Neuron (in vitro differentiated cells): ENCODE measurements around the gene OR8H3.
"Not testable (repeated sequence)": the region's sequence is repeated elsewhere in the genome, so short reads cannot be mapped to it uniquely, and the experiment has no call there.

Experiments used
- H2AFZ ChIP-seq: one replicate; pipeline ENCODE4 v1.6.1; 2013; ENCODE audit warnings: low read depth, mild to moderate bottlenecking, inconsistent platforms, low read length, moderate library complexity
- H3K27me3 ChIP-seq: one replicate; pipeline ENCODE4 v1.6.1; 2013; ENCODE audit warnings: low read length; ENCODE audit not compliant: insufficient read depth
- H3K36me3 ChIP-seq: one replicate; pipeline ENCODE4 v1.6.1; 2013; ENCODE audit warnings: low read length; ENCODE audit not compliant: insufficient read depth
- H3K4me1 ChIP-seq: one replicate; pipeline ENCODE4 v1.6.1; 2013; ENCODE audit warnings: low read length; ENCODE audit not compliant: insufficient read depth
- H3K4me3 ChIP-seq: 2 replicates; pipeline ENCODE4 v1.5.1; 2013; ENCODE audit warnings: mild to moderate bottlenecking, low read length, moderate library complexity
- H3K9me3 ChIP-seq: one replicate; pipeline ENCODE4 v1.6.1; 2013; ENCODE audit warnings: low read length

Gene OR8H3

GRCh38 chr11:56122073-56122472 is at the start of gene OR8H3:
Gene OR8H3, plus strand, starts transcription at chr11:56122373. Its CDS starts 0 bp downstream, at chr11:56122373.
- Histone ChIP-seq H3K27me3 (no peaks in the 10 kb centered on the region), H3K36me3 (no peaks in the 10 kb centered on the region), H3K9me3 (no peaks in the 10 kb centered on the region), H3K4me3 (no peak within 1 kb of the TSS), H2AFZ (no peak within 1 kb of the TSS), H3K4me1 (no peaks in the 10 kb centered on the region)

GRCh38 chr11:56089697-56090096 is 32.5 kb upstream of the OR8H3 start:
- Histone ChIP-seq H3K9me3 (no peaks in the 10 kb centered on the region), H3K27me3 (no peaks in the 10 kb centered on the region), H3K36me3 (no peaks in the 10 kb centered on the region), H3K4me1 (no peaks in the 10 kb centered on the region), H3K4me3 (no peak overlapping the region), H2AFZ (no peak overlapping the region)

GRCh38 chr11:56093008-56093407 is 29.2 kb upstream of the OR8H3 start, which contains the start of gene OR8I2:
Gene OR8I2, plus strand, starts transcription at chr11:56093308. Its CDS starts 0 bp downstream, at chr11:56093308.
- H3K9me3 ChIP-seq = no peaks in the 10 kb centered on the region

GRCh38 chr11:56103210-56103737 is 18.9 kb upstream of the OR8H3 start, which contains the start of gene OR8H2:
Gene OR8H2, plus strand, starts transcription at chr11:56103687. Its CDS starts 1,356 bp downstream, at chr11:56105043.
- Histone ChIP-seq H3K4me3 (no peak within 1 kb of the TSS), H3K9me3 (no peaks in the 10 kb centered on the region), H2AFZ (no peak within 1 kb of the TSS), H3K36me3 (no peaks in the 10 kb centered on the region), H3K27me3 (no peaks in the 10 kb centered on the region), H3K4me1 (no peaks in the 10 kb centered on the region)

More at GRCh38 chr11:56093008-56093407, 29.2 kb upstream of the OR8H3 start, which contains the start of gene OR8I2:
- H3K27me3 ChIP-seq = no peaks in the 10 kb centered on the region
- no peaks in the 10 kb centered on the region for H3K4me1 ChIP-seq
- no peak within 1 kb of the TSS for H2AFZ ChIP-seq
- no peaks in the 10 kb centered on the region for H3K36me3 ChIP-seq
- no peak within 1 kb of the TSS for H3K4me3 ChIP-seq

GRCh38 chr11:56140151-56140661 is 18.0 kb downstream of the OR8H3 start, which contains the start of gene OR8J3:
Gene OR8J3, minus strand, starts transcription at chr11:56140201. Its CDS starts 2,483 bp downstream, at chr11:56137718.
- H2AFZ ChIP-seq = no peak within 1 kb of the TSS
- H3K4me3 ChIP-seq = no peak within 1 kb of the TSS
- H3K9me3 ChIP-seq = no peaks in the 10 kb centered on the region
- H3K4me1 ChIP-seq = no peaks in the 10 kb centered on the region
- H3K27me3 ChIP-seq = no peaks in the 10 kb centered on the region
- H3K36me3 ChIP-seq = no peaks in the 10 kb centered on the region

- H3K27me3 ChIP-seq = not testable (repeated sequence)
Measured at GRCh38 chr11:56143681-56144080, 21.5 kb downstream of the OR8H3 start.

GRCh38 chr11:56151376-56151775 is 29.2 kb downstream of the OR8H3 start:
- no peak overlapping the region for H3K4me3 ChIP-seq

More at GRCh38 chr11:56143681-56144080, 21.5 kb downstream of the OR8H3 start:
- H3K9me3 ChIP-seq, H3K36me3 ChIP-seq, H3K4me1 ChIP-seq, H2AFZ ChIP-seq, H3K4me3 ChIP-seq: not testable (repeated sequence)

DNA sequence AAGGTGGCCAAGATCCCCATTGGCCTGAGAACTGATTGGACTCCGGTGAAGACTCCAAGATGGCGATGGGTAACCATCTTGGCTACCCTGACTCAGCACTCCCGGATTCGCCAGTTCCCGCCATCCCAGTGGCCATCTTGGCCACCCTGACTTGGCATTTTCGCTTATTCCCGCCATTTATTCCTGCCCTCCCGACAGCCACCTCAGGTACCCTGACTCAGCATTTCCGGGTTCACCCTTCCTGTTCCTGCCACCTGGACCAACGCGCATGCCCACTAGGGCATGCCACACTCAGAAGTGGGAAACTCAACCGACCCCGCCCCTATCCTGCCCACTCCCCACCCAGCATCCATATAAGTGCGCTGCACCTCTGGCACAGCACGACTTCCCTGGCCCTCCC is 30.2 kb downstream of the OR8H3 start:
- Histone ChIP-seq H3K4me1 (no peaks in the 10 kb centered on the region), H3K36me3 (no peaks in the 10 kb centered on the region), H2AFZ (no peak overlapping the region), H3K4me3 (no peak overlapping the region), H3K27me3 (no peaks in the 10 kb centered on the region), H3K9me3 (no peaks in the 10 kb centered on the region)

More at GRCh38 chr11:56151376-56151775, 29.2 kb downstream of the OR8H3 start:
- Histone ChIP-seq H3K36me3 (no peaks in the 10 kb centered on the region), H3K4me1 (no peaks in the 10 kb centered on the region), H3K9me3 (no peaks in the 10 kb centered on the region), H3K27me3 (no peaks in the 10 kb centered on the region), H2AFZ (no peak overlapping the region)

GRCh38 chr11:56160217-56160616 is 38.0 kb downstream of the OR8H3 start, which contains the start of gene OR8K5:
Gene OR8K5, minus strand, starts transcription at chr11:56160317. Its CDS starts 0 bp downstream, at chr11:56160317.
- H2AFZ ChIP-seq = no peak within 1 kb of the TSS
- H3K36me3 ChIP-seq = no peaks in the 10 kb centered on the region
- H3K4me1 ChIP-seq = no peaks in the 10 kb centered on the region
- no peaks in the 10 kb centered on the region for H3K9me3 ChIP-seq
- no peak within 1 kb of the TSS for H3K4me3 ChIP-seq
- H3K27me3 ChIP-seq = no peaks in the 10 kb centered on the region

DNA sequence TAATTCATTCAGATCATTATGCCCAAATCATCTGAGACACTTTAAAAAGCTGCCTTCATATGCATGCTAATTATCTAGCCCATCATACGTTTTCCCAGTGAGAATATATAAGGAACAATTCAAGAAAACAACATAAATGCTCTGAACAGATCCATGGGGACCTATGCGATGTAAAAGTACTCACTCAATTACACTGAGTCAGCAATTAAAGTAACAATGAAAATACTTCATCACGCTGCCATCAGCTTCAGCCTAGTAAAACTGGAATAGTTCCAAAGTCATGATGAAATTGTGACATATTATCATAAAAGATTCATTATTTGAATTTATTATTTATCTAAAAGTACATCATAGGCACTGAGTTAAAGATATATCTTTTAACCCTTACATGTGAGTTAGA is 41.6 kb downstream of the OR8H3 start:
- H3K4me3 ChIP-seq = no peak overlapping the region
- H2AFZ ChIP-seq = no peak overlapping the region
- H3K36me3 ChIP-seq = no peaks in the 10 kb centered on the region
- H3K4me1 ChIP-seq = no peaks in the 10 kb centered on the region
- H3K27me3 ChIP-seq = no peaks in the 10 kb centered on the region
- no peaks in the 10 kb centered on the region for H3K9me3 ChIP-seq

DNA sequence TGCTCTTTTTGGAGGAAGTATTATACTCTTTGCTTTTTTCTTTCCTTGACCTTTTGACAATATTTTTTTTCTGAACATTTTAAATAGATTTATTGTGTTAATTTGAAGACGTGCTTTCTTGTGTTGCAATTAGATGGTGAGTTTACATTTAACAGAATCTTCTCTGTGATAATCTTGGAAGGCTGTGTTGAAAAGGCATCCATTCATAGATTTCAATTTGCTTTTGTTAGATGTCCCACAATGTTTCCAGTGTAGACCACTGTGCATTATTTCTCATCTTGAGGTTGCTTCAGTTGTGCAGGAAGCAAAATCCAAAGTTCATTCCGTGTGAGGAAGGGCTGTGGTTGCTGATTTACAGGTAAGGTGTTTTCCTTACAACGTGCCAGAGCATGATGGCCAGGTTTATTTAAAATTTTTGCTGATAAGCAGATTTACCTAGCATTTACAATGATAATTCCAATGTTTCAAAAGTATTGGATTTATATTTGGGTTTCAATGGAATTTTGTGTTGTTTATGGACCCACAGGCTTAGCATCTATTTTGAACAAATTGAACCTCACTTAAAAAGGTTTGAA is 50.2 kb downstream of the OR8H3 start:
- Histone ChIP-seq H2AFZ (no peak overlapping the region), H3K9me3 (no peaks in the 10 kb centered on the region), H3K36me3 (no peaks in the 10 kb centered on the region), H3K27me3 (no peaks in the 10 kb centered on the region), H3K4me3 (no peak overlapping the region), H3K4me1 (no peaks in the 10 kb centered on the region)
